Measurements from ENCODE around the gene VIPAS39.

Gene VIPAS39

DNA sequence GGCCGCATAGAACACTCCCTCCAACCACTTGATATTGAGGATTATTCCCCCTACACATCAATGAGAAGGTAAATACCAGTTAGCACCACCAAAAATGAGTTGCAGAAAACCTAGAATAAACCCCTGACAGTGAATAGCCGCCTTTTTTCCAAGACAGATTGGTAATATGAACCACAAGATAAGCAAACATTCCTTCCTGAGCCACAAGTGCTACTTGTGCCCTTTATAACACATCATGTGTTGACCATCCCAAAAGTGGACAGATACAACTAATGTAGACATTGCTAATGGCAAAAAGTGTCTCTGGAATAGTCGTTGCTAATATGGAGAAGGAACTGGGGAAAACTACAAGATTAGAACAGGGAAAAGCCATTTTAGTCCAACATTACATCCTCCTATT, 51.3 kb downstream of the VIPAS39 start:
- no peak for DNase-seq (ENCODE audit: low read depth in 2 of 2)

DNA sequence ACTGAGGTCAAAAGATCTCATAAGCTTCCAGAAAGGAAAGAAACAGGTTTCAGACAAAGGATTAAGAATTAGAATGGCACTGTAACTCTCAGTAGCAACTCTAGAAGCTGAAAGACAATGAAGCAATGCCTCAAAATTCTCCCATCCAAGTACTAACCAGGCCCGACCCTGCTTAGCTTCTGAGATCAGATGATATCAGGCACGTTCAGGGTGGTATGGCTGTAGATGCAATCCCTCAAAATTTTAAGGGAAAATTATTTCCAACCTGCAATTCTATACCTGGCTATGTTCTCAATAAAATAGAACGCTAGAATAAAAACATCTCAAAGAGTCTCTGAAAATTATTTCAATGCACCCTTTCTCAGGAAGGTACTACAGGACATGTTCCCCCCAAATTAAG, 53.6 kb downstream of the VIPAS39 start:
- DNase-seq (ENCODE audit: low read depth in 2 of 2): no peak

DNA sequence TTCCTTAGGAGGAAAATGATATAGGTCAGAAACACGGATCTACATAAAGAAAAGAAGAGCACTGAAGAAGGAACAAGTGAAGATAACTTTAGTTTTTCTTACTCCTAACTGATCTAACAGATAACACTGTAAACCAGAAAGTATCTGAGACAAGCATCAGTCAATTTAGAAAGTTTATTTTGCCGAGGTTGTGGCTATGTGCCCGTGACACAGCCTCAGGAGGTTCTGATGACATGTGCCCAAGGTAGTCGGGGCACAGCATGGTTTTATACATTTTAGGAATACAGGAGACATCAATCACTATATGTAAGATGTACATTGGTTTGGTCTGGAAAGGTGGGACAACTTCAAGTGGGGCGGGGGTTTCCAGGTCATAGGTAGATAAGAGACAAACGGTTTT, 57.2 kb downstream of the VIPAS39 start:
- DNase-seq (ENCODE audit: low read depth in 2 of 2): no peak

DNA sequence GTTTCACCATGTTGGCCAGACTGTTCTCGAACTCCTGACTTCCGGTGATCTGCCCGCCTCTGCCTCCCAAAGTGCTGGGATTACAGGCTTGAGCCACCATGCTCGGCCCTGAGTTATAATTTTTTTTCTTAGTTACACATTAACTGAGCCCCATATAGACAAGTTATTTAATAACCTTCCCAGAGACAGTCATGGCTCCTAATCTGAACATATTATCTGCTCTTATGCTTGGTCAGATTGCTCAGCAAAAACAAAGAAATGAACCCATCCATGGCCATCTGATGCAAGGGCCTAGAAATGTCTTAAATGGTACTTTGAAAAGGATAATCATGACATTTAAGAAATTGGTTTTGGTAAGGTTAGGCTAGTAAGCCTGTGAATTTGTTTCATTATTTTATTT, 67.2 kb downstream of the VIPAS39 start:
- no peak for DNase-seq (ENCODE audit: low read depth in 2 of 2)

DNA sequence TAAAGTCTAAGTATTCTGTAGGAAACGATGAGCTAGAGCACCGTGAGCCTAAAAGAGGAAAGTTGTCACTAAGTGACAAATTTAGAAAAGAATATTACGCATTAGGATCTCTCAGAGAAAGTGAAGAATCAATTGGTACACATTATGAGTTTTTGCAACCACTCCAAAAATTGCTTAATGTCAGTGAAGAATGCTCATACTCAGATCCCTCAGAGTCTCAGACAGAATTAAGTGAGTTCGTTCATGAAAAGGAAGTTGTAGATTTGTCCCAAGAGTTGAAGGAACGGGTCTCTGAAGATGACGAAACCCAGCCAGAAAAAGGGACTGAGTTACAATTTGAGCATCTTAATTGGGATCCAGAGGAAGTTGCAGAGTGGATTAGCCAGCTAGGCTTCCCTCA, 78.7 kb downstream of the VIPAS39 start:
- no peak for DNase-seq (ENCODE audit: low read depth in 2 of 2)

DNA sequence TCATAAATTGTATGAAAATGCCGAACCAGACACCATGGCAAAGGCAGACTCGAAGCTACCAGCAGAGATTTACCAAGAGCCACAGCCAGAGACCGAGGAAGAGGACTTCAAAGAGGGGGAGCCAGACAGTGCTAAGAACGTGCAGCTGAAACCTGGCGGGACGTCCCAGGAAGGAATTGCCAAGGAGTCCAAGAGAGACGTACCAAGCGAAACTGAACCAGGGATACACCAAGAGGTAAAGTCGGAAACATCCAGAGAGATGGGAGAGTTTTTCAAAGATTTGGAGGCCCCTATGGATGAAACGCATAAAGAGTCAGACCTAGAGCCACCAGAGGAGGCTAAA, 79.9 kb downstream of the VIPAS39 start:
- DNase-seq (ENCODE audit: low read depth in 2 of 2): no peak

DNA sequence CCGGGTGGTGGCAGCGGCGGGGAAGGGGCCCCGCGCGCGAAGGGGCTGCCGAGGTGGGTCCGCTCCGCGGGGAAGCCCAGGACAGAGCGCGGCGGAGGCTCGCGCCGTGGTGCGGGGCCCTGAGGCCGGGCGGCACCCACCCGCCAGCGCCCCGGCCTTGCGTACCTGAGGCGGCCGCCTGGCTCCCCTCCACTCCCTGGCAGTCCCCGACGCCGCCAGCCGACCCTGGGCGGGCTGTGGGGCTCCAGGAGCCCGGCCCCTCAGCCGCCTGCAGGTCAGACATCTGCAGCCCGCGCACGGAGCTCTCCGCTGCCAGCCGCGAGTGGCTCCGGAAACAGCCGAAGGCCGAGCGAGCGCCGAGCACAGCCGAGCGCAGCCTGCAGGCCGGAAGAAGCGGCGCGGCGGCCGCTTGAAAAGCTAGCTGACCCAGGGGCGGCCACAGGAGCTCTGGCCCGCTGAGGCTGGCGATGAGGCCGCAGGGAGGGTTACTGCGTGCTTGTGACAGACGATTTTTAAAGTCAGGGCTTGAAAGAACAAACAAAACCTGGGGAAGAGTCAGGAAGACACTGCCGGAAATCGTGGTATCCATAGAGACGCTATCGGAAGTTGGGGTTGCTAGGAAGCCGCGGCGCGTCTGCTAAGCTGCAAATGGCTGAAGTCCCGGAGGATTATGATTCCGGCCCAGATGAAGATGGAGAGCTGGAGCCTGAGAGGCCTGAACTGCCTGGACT, 80.5 kb downstream of the VIPAS39 start, which contains the start of the genes SAMD15 and TMED8:
SAMD15 (plus strand) TSS at position 609 of the 731 bp plus-strand sequence; CDS start at position 649, 40 bp downstream.
TMED8 (minus strand) TSS at position 324 of the 731 bp plus-strand sequence; CDS start at position 283, 41 bp downstream.
- DNase-seq (ENCODE audit: low read depth in 2 of 2): peak; percentile 42 to 78

All from stimulated activated CD8-positive, alpha-beta memory T cell treated with anti-CD3 and anti-CD28 coated beads, Interleukin-7, amount 100 ng/mL, for 4 hours (primary cell).